AG09319 (cell line): ENCODE measurements around the gene KIZ.

Experiments used
- DNase-seq: peaks from one replicate; pipeline ENCODE4 v3.0.0-alpha.2; 2010; ENCODE audit warnings: low read depth; ENCODE audit errors: extremely low read depth
- CTCF ChIP-seq: IDR thresholded peaks from 2 replicates; pipeline ENCODE4 v1.5.1; 2011; ENCODE audit warnings: low read depth, mild to moderate bottlenecking, inconsistent platforms, low read length, moderate library complexity

The KIZ gene

GRCh38 chr20:21154692-21155091, 28.8 kb downstream of the KIZ start:
- TF ChIP-seq CTCF = no peak
- no peak for DNase-seq

DNA sequence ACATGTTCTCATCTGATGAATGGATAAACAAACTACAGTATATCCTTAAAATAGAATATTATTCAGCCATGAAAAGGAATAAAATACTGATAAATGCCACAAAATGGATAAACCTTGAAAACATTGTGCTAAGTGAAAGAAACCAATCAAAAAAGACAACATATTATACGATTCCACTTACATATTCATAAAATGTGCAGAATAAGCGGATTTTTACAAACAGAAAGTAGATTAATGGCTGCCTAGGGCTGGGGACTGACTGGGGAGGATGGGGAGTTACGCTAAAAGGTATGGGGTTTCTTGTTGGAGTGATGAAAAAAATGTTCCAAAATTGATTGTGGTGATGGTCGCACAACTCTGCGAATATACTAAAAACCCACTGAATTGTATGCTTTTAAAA, 29.4 kb downstream of the KIZ start:
- no peak for DNase-seq
- no peak for TF ChIP-seq CTCF

DNA sequence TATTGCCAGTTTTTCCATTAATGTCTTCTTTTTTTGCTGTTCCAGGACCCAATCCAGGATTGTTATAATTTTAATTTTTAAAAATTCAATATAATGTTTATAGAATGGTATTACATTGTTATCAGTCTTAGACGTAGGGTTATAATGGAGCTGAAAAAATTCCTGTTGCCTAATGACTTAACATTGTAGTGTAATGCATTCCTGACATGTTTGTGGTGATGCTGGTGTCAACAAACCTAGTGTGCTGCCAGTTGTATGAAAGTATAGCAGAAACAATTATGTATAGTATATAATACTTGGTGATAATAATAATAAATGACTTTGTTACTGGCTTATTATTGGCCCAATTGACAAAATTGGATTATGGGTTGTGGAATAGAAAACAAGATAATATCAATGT, 30.4 kb downstream of the KIZ start:
- DNase-seq = no peak

GRCh38 chr20:21157006-21157405, 31.1 kb downstream of the KIZ start:
- TF ChIP-seq CTCF = no peak
- no peak for DNase-seq

More for the DNA sequence above, 30.4 kb downstream of the KIZ start:
- no peak for TF ChIP-seq CTCF

DNA sequence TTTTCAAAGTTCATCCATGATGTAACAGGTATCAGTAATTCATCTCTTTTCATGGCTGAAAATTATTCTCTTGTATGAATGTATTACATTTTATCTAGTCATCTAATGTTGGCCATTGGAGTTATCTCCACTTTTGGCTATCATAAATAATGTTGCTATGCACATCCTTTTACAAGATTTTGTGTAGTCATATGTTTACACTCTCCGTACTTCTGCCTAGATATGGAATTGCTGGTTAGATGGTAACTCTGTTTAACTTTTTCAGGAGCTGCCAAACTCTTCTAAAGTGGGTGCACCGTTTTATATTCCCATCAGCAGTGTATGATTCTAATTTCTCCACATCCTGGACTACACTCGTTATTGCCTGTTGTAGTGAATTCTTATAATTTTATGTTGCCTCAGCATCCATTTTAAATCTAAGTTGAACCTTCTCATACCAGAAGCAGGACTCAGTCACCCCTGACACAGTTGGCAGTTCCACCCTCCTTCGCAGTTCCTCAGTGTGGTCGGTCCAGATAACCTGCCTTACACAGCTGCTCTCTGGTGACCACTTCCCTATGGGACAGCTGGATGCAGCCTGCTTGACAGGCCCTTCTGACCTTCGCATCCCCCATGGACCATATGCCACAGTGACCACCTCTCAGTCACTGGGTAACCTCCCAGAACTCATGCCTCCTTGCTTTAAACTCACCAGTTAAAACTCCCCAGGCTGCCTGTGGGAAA, 33.9 kb downstream of the KIZ start:
- DNase-seq = no peak
- no peak for TF ChIP-seq CTCF

- no peak for DNase-seq
- no peak for TF ChIP-seq CTCF
These were observed 36.0 kb downstream of the KIZ start for GRCh38 chr20:21161926-21162325.

- DNase-seq = no peak
- no peak for TF ChIP-seq CTCF
These were observed 36.7 kb downstream of the KIZ start for GRCh38 chr20:21162631-21163030.
